Coronary artery (tissue), 2 donors: ENCODE data around the gene ETNK2.

ENCODE experiments used
- DNase-seq: peaks from one replicate; pipeline ENCODE4 v3.0.0-alpha.2; 2017; ENCODE audit warnings: low spot score
- H3K27ac ChIP-seq, 2 donors: fragments of 200-600 bp; sonication (generic); one replicate each; pipeline ENCODE4 v1.5.1; 2016 to 2019
- H3K4me3 ChIP-seq: fragments of 200-600 bp; sonication (generic); 2 replicates; pipeline ENCODE4 v1.5.1; 2016; ENCODE audit warnings: mild to moderate bottlenecking, moderate library complexity
- CTCF ChIP-seq: fragments of 200-600 bp; sonication (generic); IDR thresholded peaks from one replicate; pipeline ENCODE4 v1.5.1; 2019; ENCODE audit warnings: antibody characterized with exemption

The ETNK2 gene

DNA sequence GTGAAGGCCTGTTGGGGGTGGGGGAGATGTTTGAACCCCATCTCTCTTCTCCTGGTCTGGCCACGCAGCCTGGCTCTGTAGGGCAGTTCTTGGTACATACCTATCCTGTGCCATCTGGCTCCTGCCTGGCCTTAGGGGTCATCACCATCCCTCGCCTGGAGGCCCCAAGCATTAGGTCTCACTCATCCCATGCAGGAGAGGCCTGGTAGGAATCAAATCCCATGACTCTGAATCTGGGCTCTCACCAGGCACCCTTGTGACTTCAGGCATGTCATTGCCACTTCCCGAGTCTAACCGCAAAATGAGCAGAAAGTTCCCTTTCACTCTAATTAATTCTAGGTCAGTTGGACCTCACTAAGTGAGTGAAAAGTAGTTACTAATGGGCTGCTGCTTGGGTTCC lies 37.2 kb downstream of the ETNK2 start:
- DNase-seq, result no peak
- TF ChIP-seq CTCF, result no peak

DNA sequence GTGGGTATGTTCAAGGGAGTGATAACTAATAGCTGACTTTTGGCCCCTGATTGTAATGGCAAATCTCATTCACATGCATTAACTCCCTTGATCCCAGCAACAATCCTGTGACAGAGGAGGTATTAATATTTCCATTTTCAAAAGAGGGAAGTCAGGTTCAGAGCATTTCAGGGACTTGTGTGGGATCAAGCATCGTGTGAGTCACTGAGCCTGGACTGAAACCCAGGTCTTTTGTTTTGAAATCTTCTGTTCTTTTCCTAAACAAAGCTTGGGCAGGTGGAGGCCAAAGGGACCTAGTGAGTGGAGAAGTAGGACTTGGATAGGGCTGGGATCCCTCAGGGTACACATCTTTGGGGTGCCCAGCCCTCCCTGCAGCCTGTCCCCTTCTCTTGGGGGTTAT lies 37.9 kb downstream of the ETNK2 start:
- Histone ChIP-seq H3K27ac (no peak overlapping the region), H3K4me3 (no peak overlapping the region)
- no peak for DNase-seq
- TF ChIP-seq CTCF, result no peak

More for the DNA sequence above, 37.2 kb downstream of the ETNK2 start:
- Histone ChIP-seq H3K27ac (no peak overlapping the region), H3K4me3 (no peak overlapping the region)

- TF ChIP-seq CTCF, result no peak
- Histone ChIP-seq H3K4me3 (no peak overlapping the region), H3K27ac (no peak overlapping the region)
- no peak for DNase-seq
These were observed 38.7 kb downstream of the ETNK2 start for GRCh38 chr1:204112876-204113730.

- H3K27ac ChIP-seq, result no peak overlapping the region
- DNase-seq, result no peak
- no peak overlapping the region for H3K4me3 ChIP-seq
- TF ChIP-seq CTCF, result no peak
These were observed 40.8 kb downstream of the ETNK2 start for GRCh38 chr1:204110894-204111633.

GRCh38 chr1:204108312-204109141 lies 43.3 kb downstream of the ETNK2 start:
- no peak for TF ChIP-seq CTCF
- Histone ChIP-seq H3K4me3 (no peak overlapping the region), H3K27ac (no peak overlapping the region)
- no peak for DNase-seq

DNA sequence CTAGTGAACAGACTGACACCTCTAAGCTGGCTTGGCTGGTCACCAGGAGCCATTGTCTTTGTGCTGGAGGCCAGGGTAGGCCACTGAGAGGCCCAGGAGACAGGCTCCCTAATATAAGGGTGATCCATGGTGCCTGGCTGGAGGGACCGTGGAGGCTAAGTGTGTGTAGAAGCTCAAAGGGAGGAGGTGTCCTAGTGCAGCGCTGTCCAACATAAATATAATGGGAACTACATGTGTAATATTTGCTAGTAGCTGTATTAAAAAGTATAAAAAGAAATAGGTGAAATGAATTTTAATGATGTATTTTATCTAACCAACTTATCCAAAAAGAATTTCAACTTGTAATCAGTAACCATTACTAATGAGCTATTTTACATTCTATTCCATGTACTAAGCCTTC lies 44.0 kb downstream of the ETNK2 start:
- no peak overlapping the region for H3K4me3 ChIP-seq
- H3K27ac ChIP-seq, result no peak overlapping the region
- no peak for DNase-seq
- no peak for TF ChIP-seq CTCF
